Embryonic facial prominence (tissue), 1 donor: ENCODE results near the gene AGTRAP.

Experiments
- DNase-seq: peaks from one replicate; pipeline ENCODE4 v3.0.0-alpha.2; 2016; ENCODE audit errors: extremely low spot score

AGTRAP gene

GRCh38 chr1:11764115-11764514, 28.2 kb downstream of the AGTRAP start:
- DNase-seq: no peak

GRCh38 chr1:11764519-11764918, 28.6 kb downstream of the AGTRAP start:
- DNase-seq: no peak

GRCh38 chr1:11765661-11766428, 29.9 kb downstream of the AGTRAP start:
- DNase-seq: no peak

GRCh38 chr1:11766429-11766776, 30.5 kb downstream of the AGTRAP start:
- DNase-seq: no peak

GRCh38 chr1:11767922-11768704, 32.2 kb downstream of the AGTRAP start:
- no peak for DNase-seq

GRCh38 chr1:11768821-11769220, 32.9 kb downstream of the AGTRAP start:
- DNase-seq: no peak

- DNase-seq: no peak
These were observed 33.3 kb downstream of the AGTRAP start for GRCh38 chr1:11769274-11769673.

- DNase-seq: no peak
These were observed 34.1 kb downstream of the AGTRAP start for GRCh38 chr1:11770011-11770410.

- no peak for DNase-seq
These were observed 35.6 kb downstream of the AGTRAP start for GRCh38 chr1:11771481-11772043.

- DNase-seq: no peak
These were observed 36.5 kb downstream of the AGTRAP start for GRCh38 chr1:11772458-11772857.

- DNase-seq: no peak
These were observed 38.8 kb downstream of the AGTRAP start for GRCh38 chr1:11774753-11775152.

- no peak for DNase-seq
These were observed 41.9 kb downstream of the AGTRAP start for GRCh38 chr1:11777658-11778322.

GRCh38 chr1:11778336-11778735, 42.4 kb downstream of the AGTRAP start:
- no peak for DNase-seq

GRCh38 chr1:11778844-11779623, 43.1 kb downstream of the AGTRAP start:
- DNase-seq: no peak

GRCh38 chr1:11779715-11780379, 43.9 kb downstream of the AGTRAP start:
- no peak for DNase-seq

- DNase-seq: no peak
These were observed 44.6 kb downstream of the AGTRAP start for GRCh38 chr1:11780380-11781147.

- DNase-seq: no peak
These were observed 45.4 kb downstream of the AGTRAP start for GRCh38 chr1:11781297-11781696.

- no peak for DNase-seq
These were observed 46.3 kb downstream of the AGTRAP start for GRCh38 chr1:11782127-11782708.

- DNase-seq: no peak
These were observed 47.6 kb downstream of the AGTRAP start for GRCh38 chr1:11783556-11783955.
